HG03575 (cell line): Measurements from ENCODE around the gene TMEM140.

Experiments
- ATAC-seq: cut with Tn5 transposase; IDR thresholded peaks from one replicate; pipeline ENCODE4 v1.9.1; 2021; ENCODE audit not compliant: unreplicated experiment, insufficient number of reproducible peaks, low FRiP score; ENCODE audit errors: extremely low read depth

The TMEM140 gene

DNA sequence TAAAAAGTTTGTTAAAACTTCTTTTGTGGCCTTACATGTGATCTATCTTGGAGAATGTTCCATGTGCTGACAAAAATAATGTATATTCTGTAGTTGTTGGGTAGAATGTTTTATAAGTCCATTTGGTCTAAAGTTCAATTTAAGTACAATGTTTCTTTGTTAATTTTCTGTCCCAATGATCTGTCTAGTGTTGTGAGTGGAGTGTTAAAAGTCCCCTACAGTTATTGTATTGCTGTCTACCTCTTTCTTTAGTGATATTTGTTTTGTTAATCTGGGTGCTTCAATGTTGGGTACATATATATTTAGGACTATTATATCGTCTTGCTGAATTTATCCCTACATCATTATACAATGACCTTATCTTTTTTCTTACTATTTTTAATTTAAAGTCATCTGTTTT is 6.9 kb downstream of the TMEM140 start:
- ATAC-seq, result no peak

- ATAC-seq, result no peak
These were observed 8.4 kb downstream of the TMEM140 start for GRCh38 chr7:135156290-135156689.

- no peak for ATAC-seq
These were observed 10.3 kb downstream of the TMEM140 start for GRCh38 chr7:135158141-135158655.

DNA sequence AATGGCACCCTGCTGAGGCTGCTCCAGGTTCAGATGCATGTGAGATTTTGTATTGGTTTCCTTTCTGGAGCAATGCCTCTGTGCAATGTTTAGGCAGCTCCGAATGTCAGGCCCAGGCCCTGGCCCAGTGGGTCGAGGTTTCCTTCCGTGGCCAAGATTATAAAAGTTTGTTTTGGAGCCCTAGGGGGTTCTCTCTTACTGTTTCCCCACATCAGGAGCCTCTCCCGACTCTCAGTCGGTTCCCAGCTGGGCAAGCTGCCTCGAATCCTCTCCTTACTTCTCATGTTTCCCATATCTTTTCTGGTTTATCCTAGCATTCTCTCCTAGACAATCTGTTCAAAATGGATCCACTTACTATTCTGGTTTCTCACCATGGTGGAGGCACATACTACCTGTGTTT is 11.0 kb downstream of the TMEM140 start:
- ATAC-seq, result no peak

GRCh38 chr7:135159359-135160085 is 11.7 kb downstream of the TMEM140 start:
- ATAC-seq, result no peak

DNA sequence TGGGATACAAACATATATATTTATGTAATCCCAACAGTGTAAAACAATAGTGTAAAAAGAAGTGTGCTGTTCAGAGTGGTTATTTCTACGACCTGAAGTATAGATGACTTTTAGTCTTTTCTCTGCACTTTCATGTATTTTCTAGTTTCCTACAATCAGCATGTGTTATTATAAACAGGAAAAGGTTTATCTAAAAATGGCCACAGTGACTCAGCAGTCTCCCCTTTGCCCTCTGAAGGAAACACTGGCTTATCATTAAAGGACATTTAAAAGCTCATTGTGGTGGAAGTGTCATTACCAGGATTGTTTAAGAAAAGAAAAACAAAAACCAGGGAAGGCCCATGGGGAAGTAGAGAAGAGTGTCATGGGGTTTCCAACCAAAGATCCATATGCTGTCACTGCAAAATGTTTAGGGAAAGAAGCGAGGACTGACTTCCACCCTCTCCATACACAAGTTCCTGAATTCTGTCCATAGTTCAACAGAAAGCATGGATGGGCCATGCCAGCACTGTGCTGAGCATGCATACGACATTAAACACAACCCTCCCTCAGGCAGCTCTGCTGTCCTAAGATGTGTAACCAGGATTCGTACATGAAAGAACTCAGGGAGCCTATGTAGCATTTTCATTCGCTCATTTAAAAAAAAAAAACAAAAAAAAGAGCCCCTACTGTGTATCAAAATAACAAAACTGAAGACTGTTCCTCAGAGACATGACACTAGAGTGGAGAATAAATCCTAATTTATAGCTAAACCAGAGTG is 12.4 kb downstream of the TMEM140 start:
- ATAC-seq, result no peak

DNA sequence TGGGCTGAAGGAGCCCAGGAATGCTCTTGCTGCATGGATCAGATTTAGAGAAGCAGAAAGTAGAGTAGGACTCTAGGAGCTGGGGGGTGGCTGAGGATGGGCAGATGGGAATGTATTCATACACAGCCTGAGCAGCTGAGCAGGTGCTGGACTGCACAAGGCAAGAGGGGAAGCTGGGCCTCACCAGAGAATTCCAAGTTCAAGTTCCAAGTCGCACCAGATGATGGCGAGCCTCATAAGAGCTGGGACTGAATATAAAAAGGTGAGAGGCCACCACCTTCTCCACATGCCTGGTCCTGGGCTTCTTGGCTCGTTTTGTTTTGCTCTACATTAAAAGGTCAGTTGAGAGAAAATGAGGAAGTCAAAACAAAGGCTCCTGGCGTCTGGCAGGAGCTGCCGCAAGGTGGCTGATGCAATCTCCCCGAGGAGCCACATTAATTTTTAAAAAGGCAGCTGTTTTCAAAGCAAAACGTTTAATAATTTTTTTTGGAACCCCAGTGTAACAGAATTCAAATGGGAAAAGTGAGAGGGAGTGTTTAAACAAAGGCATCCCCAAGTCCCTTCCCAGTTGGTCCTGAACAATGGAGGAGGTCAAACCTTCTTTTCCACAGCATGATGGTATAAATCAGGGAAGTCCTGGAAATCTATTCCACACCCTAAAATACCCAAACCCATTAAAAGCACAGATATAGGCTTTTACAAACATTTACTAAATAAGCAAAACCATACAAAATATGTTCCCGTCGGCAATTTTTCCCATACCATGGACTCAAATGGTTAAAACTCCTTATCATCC is 13.2 kb downstream of the TMEM140 start:
- no peak for ATAC-seq

DNA sequence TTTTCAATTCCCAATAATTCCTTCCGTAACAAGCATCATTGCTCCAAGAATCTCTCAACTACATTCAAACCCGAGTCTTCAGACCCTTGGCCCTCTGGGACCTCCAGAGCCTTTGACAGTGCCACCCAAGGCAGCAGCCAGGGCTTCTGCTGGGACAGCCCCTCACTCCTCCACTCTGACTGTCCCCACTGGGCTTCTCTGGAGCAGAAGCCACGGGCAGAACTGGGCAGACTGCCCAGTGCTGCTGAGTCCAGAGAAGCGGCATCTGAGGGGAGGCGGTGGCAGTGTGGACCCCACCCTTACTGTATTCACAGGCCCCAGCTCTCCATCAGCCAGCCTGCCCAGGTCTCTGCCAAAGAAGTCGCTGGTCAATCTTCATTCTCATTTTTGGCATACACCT is 13.8 kb downstream of the TMEM140 start:
- ATAC-seq, result no peak

DNA sequence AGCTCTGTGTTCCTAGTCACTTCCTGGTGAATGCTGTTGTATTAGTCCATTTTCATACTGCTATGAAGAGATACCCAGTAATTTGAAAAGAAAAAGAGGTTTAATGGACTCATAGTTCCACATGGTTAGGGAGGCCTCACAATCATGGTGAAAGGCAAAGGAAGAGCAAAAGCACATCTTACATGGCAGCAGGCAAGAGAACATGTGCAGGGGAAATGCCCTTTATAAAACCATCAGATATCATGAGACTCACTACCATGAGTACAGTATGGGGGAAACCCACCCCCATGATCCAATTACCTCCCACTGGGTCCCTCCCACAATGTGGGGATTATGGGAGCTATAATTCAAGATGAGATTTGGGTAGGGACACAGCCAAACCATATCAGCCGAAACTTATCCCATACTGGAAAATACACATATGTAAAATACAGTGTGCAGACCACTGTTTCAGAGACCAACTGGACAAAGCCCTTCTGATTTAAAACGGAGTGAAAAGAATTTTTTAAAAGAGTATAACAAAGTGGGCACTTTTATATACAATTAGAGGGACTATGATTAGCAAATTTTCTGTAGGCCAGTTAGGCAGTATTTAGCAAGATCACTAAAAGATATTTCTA is 14.6 kb downstream of the TMEM140 start:
- no peak for ATAC-seq

GRCh38 chr7:135164357-135165061 is 16.6 kb downstream of the TMEM140 start:
- ATAC-seq, result no peak

DNA sequence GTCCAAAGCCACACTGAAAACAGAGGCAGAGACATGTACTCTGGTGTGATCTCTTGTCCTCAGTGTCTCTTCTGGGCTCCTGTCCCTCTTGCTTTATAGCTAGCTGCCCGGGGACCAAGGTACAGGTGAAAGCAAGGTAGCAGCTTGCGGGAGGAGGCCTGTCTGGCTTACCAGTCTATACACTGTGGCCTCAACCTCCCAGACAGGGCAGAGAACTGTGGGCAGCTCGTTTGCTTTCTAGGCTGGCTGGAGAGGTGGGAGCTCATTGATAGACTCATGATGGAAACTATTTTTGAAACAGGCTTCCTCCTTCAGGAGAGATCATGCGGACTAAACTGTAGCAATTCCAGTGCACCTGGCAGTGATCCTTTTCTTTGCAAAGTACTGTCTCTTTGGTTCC is 18.0 kb downstream of the TMEM140 start:
- no peak for ATAC-seq

DNA sequence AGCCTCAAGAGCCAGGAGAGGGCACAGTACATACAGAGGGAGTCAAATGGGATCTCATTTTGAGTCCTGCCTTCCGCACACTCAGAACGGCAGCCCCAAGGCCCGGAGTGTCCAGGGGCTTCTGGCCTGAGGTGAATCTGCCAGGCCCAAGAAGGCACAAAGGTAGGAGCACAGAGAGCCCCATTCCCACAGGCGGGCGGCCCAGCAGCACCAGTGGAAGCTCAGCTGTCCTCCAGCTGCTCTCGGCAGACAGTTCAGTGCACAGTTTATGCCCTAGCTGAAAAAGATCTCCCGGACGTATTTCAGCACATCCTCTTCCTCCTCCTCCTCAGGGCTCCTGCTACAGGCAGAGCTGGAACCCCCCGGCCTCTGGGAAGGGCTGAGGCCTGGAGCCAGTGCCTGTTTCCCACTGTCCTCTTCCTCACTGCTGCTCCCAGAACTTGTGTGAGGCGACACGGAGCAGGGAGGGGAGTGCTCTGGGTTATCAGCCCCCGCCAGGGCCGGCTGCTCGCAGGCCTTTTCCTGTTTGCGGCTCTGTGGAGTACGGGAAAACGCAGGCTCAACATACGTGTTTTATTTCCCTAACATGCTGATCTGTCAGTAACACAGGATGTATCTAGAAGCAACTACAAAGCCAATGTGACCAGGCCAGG is 18.6 kb downstream of the TMEM140 start:
- no peak for ATAC-seq

GRCh38 chr7:135167365-135167917 is 19.6 kb downstream of the TMEM140 start:
- no peak for ATAC-seq

DNA sequence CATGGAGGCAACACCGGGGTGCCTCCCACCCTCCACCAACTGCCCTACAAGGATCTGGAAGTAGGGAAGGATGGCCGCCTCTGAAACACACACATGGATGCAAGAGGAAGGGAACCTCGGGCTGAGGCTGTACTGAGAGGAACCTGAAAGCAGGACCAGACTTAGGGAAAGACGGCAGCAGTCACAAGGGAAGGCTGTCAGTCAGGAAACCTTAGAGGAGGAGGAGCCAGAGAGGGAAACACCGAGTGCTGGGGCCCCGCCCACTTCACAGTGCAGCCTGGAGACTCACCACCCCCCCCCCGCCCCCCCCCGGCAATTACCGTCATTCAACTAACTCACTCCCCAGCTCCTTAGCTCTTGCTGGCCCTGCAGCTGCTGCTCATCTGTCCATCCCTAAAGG is 20.1 kb downstream of the TMEM140 start:
- no peak for ATAC-seq

DNA sequence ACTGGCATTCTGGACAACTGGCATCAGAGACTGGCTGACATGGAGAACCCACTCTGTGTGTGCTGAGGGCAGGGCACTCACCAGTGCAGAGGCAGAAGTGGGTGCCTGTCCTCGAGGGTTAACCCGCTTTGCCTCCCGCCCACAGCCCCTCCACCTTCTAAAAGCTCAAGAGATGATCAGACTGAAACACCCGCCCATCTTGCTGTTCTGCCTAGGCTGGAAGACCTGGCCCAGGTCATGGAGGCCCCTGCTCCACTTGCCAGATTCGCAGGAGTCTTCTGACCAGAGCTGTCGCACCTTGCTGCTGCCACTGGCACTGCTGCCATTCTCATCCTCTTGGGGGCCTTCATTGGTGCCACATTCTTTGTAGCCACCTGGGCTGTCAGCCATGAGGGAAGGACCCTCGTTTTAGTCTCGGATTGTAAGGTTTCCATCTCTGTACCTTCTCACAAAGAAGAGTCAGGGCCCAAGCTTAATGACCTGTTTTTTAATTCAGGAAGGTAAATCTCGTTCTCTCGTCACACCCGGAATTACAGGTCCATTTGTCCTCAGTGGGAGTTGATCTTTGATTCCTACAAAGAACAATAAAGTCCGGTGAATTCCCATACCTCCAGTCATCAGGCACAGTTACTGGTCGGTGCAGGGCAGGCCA is 20.7 kb downstream of the TMEM140 start:
- ATAC-seq, result no peak

DNA sequence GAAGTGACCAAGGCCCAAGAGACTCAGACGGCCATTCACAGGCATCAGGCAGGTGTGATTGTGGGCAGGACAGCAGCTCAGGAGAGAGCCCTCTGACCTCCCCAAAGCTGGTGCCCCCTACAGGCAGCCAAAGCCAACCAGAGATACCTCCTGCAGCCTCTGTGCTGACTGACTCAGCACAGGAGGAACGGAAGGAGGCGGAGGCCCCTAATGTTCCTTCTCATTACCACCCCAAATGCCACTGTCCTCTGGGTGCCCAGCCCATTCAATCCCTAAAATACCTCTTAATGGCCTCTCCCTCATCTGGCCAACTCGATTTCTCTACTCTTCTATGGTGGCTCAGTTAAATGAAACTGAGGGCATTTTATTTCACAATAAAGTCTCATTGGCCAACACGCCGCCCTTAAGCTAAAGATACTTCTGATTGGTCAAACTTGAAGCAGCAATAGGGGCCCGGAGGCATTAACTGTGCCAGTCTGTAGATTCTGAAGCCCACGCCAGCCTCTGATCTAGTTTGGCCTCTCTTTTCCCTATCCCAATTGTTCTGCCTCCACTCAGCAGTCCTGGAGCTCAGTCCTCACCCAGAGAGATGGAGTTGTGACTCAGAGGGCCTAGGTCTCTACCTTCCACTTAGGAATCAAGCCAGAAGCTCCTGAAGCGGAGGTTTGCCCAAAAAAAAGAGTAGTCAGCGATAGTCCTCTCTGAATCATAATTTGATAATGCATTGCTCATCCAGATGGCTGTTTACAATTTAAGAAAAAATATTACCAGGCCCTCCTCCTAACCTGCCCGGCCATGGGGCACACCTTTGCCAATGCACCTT is 21.5 kb downstream of the TMEM140 start:
- ATAC-seq, result peak; percentile 23

DNA sequence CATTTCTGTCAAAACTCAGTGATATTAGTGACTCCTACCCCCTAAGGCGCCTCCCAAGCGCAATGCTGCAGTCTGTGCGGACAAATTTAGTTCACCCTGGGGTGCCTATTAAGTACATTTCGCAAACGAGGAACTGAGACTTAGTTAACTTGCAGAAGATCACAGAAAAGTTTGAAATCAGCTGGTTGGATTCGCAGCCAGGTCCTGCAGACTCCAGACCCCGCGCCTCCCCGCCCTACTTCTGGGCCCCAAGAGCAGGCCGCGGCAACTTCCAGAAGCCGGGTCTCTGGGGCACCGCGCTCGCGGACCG is 22.0 kb downstream of the TMEM140 start:
- ATAC-seq, result no peak
